Osteoblast (primary cell): ENCODE data around the gene CLASP2. TPM values are rescaled to one million over a fixed set of nuclear protein-coding genes. Genes with fewer than 3 reads are reported as not detected.
A peak's percentile ranks its signal among the peaks of the same experiment; 100 is the strongest.

Experiments used
- DNase-seq: peaks from one replicate; pipeline ENCODE4 v3.0.0; 2011; ENCODE audit warnings: low spot score, mixed read lengths; ENCODE audit not compliant: insufficient read length; ENCODE audit errors: missing footprints
- H2AFZ ChIP-seq: 2 replicates; pipeline ENCODE4 v1.6.0; 2011; ENCODE audit warnings: mild to moderate bottlenecking, low read length
- H3K27ac ChIP-seq: 2 replicates; pipeline ENCODE4 v1.5.1; 2011; ENCODE audit warnings: mild to moderate bottlenecking, low read depth, low read length, moderate library complexity
- H3K27me3 ChIP-seq: 2 replicates; pipeline ENCODE4 v1.6.0; 2012; ENCODE audit warnings: mild to moderate bottlenecking, control low read depth, inconsistent platforms, low read length, moderate library complexity; ENCODE audit not compliant: insufficient read depth
- H3K36me3 ChIP-seq: 2 replicates; pipeline ENCODE4 v1.5.1; 2011; ENCODE audit warnings: mild to moderate bottlenecking, low read length, control low read depth, moderate library complexity; ENCODE audit not compliant: insufficient read depth
- H3K4me1 ChIP-seq: 2 replicates; pipeline ENCODE4 v1.5.1; 2011; ENCODE audit warnings: mild to moderate bottlenecking, low read length, control low read depth, moderate library complexity; ENCODE audit not compliant: insufficient read depth
- H3K4me2 ChIP-seq: 2 replicates; pipeline ENCODE4 v1.6.0; 2011; ENCODE audit warnings: mild to moderate bottlenecking, low read length; ENCODE audit not compliant: insufficient read depth
- H3K4me3 ChIP-seq: fragments of 200-600 bp; sonication (generic); 3 replicates; pipeline ENCODE4 v1.5.1; 2012; ENCODE audit warnings: mild to moderate bottlenecking, low read length, inconsistent platforms; ENCODE audit not compliant: insufficient read depth
- H3K79me2 ChIP-seq: 2 replicates; pipeline ENCODE4 v1.6.0; 2012; ENCODE audit warnings: mild to moderate bottlenecking, low read length, control low read depth, inconsistent platforms; ENCODE audit not compliant: insufficient read depth
- H3K9me3 ChIP-seq: 2 replicates; pipeline ENCODE4 v1.5.1; 2011; ENCODE audit warnings: low read depth, low read length, control low read depth
- H4K20me1 ChIP-seq: 2 replicates; pipeline ENCODE4 v1.6.0; 2012; ENCODE audit warnings: mild to moderate bottlenecking, low read length, control low read depth; ENCODE audit not compliant: insufficient read depth
- CTCF ChIP-seq: IDR thresholded peaks from 2 replicates; pipeline ENCODE4 v1.5.1; 2011; ENCODE audit warnings: mild to moderate bottlenecking, low read depth, low read length, moderate library complexity; ENCODE audit errors: extremely low read depth
- total RNA-seq: library from RNA; depleted of rRNA; stranded (reverse); fragments of >200 nt; gene quantifications from 2 replicates; pipeline ENCODE4 v1.2.3, GENCODE V29; 2012

Gene CLASP2
- total RNA-seq, 1 donor = 52.1 TPM

GRCh38 chr3:33668618-33669017, 49.4 kb downstream of the CLASP2 start:
- Histone ChIP-seq H3K9me3 (no peaks in the 10 kb centered on the region), H3K27me3 (no peaks in the 10 kb centered on the region), H3K4me3 (no peak overlapping the region), H3K4me1 (peaks cover 13% of the 10 kb centered on the region), H3K4me2 (no peak overlapping the region), H2AFZ (no peak overlapping the region), H3K79me2 (peaks cover under 1% of the 10 kb centered on the region), H3K36me3 (no peaks in the 10 kb centered on the region), H3K27ac (no peak overlapping the region), H4K20me1 (no peaks in the 10 kb centered on the region)
- no peak for TF ChIP-seq CTCF
- no peak for DNase-seq

GRCh38 chr3:33665294-33665693, 52.8 kb downstream of the CLASP2 start:
- H3K27me3 ChIP-seq = no peaks in the 10 kb centered on the region
- TF ChIP-seq CTCF = no peak
- H3K27ac ChIP-seq = no peak overlapping the region
- H2AFZ ChIP-seq = no peak overlapping the region
- no peaks in the 10 kb centered on the region for H3K9me3 ChIP-seq
- H3K4me2 ChIP-seq = no peak overlapping the region
- no peak overlapping the region for H3K4me3 ChIP-seq
- H4K20me1 ChIP-seq = no peaks in the 10 kb centered on the region
- H3K79me2 ChIP-seq = peaks cover 14% of the 10 kb centered on the region
- DNase-seq = no peak
- peaks cover 22% of the 10 kb centered on the region for H3K4me1 ChIP-seq
- no peaks in the 10 kb centered on the region for H3K36me3 ChIP-seq

- no peak overlapping the region for H2AFZ ChIP-seq
- peak; percentile 78 for DNase-seq
These were observed 53.9 kb downstream of the CLASP2 start for GRCh38 chr3:33664195-33664594.

DNA sequence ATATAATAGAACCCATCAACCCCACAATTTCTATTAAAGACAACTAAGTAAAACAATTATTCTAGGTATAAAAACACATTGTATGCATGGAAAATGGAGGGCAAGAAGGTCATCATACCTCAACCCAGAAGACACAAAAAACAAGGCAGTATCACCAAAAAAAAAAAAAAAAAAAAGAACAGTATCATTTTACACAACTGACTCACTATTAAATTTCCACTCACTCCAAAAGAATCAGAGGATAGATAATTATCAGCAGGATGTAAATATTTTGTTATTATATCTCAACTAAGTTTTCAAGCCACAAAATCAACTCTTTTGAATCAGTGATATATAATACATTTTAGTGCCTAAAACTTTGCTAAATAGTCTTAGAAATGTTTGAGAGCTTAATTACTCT, 55.0 kb downstream of the CLASP2 start:
- H3K27me3 ChIP-seq = no peaks in the 10 kb centered on the region
- no peak overlapping the region for H3K4me3 ChIP-seq
- no peak overlapping the region for H3K4me2 ChIP-seq
- no peaks in the 10 kb centered on the region for H4K20me1 ChIP-seq
- TF ChIP-seq CTCF = no peak
- peaks cover 17% of the 10 kb centered on the region for H3K79me2 ChIP-seq
- no peaks in the 10 kb centered on the region for H3K9me3 ChIP-seq
- H3K27ac ChIP-seq = no peak overlapping the region
- H2AFZ ChIP-seq = no peak overlapping the region
- H3K4me1 ChIP-seq = peaks cover 43% of the 10 kb centered on the region
- no peaks in the 10 kb centered on the region for H3K36me3 ChIP-seq
- no peak for DNase-seq

More at GRCh38 chr3:33664195-33664594, 53.9 kb downstream of the CLASP2 start:
- Histone ChIP-seq H3K79me2 (peaks cover 14% of the 10 kb centered on the region), H4K20me1 (no peaks in the 10 kb centered on the region), H3K4me2 (peak overlapping the region; percentile 66), H3K4me1 (peaks cover 33% of the 10 kb centered on the region), H3K4me3 (no peak overlapping the region), H3K9me3 (no peaks in the 10 kb centered on the region), H3K36me3 (no peaks in the 10 kb centered on the region), H3K27ac (peak overlapping the region; percentile 21), H3K27me3 (no peaks in the 10 kb centered on the region)
- no peak for TF ChIP-seq CTCF
